Measurements from ENCODE around the gene ACIN1.

Gene ACIN1

GRCh38 chr14:23067847-23068788, 26.8 kb downstream of the ACIN1 start:
- no peak for DNase-seq (ENCODE audit: low read depth)
- no peak overlapping the region for H3K4me3 ChIP-seq (ENCODE audit: low read depth, low read length)

- no peak for DNase-seq (ENCODE audit: low read depth)
- H3K4me3 ChIP-seq (ENCODE audit: low read depth, low read length): no peak overlapping the region
Observed at GRCh38 chr14:23066855-23067744, 27.8 kb downstream of the ACIN1 start.

- no peak for DNase-seq (ENCODE audit: low read depth)
- H3K4me3 ChIP-seq (ENCODE audit: low read depth, low read length): no peak overlapping the region
Observed at GRCh38 chr14:23066368-23066767, 28.6 kb downstream of the ACIN1 start.

GRCh38 chr14:23063601-23064000, 31.3 kb downstream of the ACIN1 start:
- H3K4me3 ChIP-seq (ENCODE audit: low read depth, low read length): no peak overlapping the region

GRCh38 chr14:23062002-23062401, 32.9 kb downstream of the ACIN1 start:
- peak; percentile 83 for DNase-seq (ENCODE audit: low read depth)
- no peak overlapping the region for H3K4me3 ChIP-seq (ENCODE audit: low read depth, low read length)

More at GRCh38 chr14:23063601-23064000, 31.3 kb downstream of the ACIN1 start:
- no peak for DNase-seq (ENCODE audit: low read depth)

- no peak for DNase-seq (ENCODE audit: low read depth)
- no peak overlapping the region for H3K4me3 ChIP-seq (ENCODE audit: low read depth, low read length)
Observed at GRCh38 chr14:23060536-23061260, 34.2 kb downstream of the ACIN1 start.

GRCh38 chr14:23058654-23059504, 36.1 kb downstream of the ACIN1 start:
- H3K4me3 ChIP-seq (ENCODE audit: low read depth, low read length): no peak overlapping the region
- DNase-seq (ENCODE audit: low read depth): no peak

- peak overlapping the region; percentile 59 for H3K4me3 ChIP-seq (ENCODE audit: low read depth, low read length)
- peak; percentile 31 for DNase-seq (ENCODE audit: low read depth)
Observed at GRCh38 chr14:23057757-23058653, 36.9 kb downstream of the ACIN1 start.

GRCh38 chr14:23056956-23057756, 37.8 kb downstream of the ACIN1 start, which contains the start of gene CDH24:
TSS of gene CDH24 (minus strand) at chr14:23057520. CDS start at chr14:23055733, 1,787 bp downstream.
- DNase-seq (ENCODE audit: low read depth): no peak
- H3K4me3 ChIP-seq (ENCODE audit: low read depth, low read length): peak within 1 kb of the TSS; percentile 59

GRCh38 chr14:23056145-23056955, 38.6 kb downstream of the ACIN1 start:
- DNase-seq (ENCODE audit: low read depth): no peak
- peak overlapping the region; percentile 59 for H3K4me3 ChIP-seq (ENCODE audit: low read depth, low read length)

GRCh38 chr14:23055621-23056144, 39.3 kb downstream of the ACIN1 start:
- no peak overlapping the region for H3K4me3 ChIP-seq (ENCODE audit: low read depth, low read length)
- DNase-seq (ENCODE audit: low read depth): no peak

- DNase-seq (ENCODE audit: low read depth): no peak
- no peak overlapping the region for H3K4me3 ChIP-seq (ENCODE audit: low read depth, low read length)
Observed at GRCh38 chr14:23055147-23055550, 39.8 kb downstream of the ACIN1 start.

- no peak overlapping the region for H3K4me3 ChIP-seq (ENCODE audit: low read depth, low read length)
- DNase-seq (ENCODE audit: low read depth): no peak
Observed at GRCh38 chr14:23054000-23054811, 40.7 kb downstream of the ACIN1 start.

- DNase-seq (ENCODE audit: low read depth): no peak
- H3K4me3 ChIP-seq (ENCODE audit: low read depth, low read length): no peak overlapping the region
Observed at GRCh38 chr14:23053426-23053825, 41.5 kb downstream of the ACIN1 start.

- H3K4me3 ChIP-seq (ENCODE audit: low read depth, low read length): no peak overlapping the region
- DNase-seq (ENCODE audit: low read depth): no peak
Observed at GRCh38 chr14:23052671-23053070, 42.3 kb downstream of the ACIN1 start.

Measured in skeletal muscle cell (primary cell).